Esophagus muscularis mucosa (tissue), 4 donors: Measurements from ENCODE around the gene VAX1. TPM values are rescaled to one million over a fixed set of nuclear protein-coding genes. Genes with fewer than 3 reads are reported as not detected.

ENCODE experiments used
- DNase-seq: peaks from one replicate; pipeline ENCODE4 v3.0.0-alpha.2; 2017; ENCODE audit errors: extremely low spot score
- H3K27ac ChIP-seq, 4 donors: fragments of 200-600 bp; sonication (generic); replicated peaks in 1 of 4; 1 replicate in 3 of 4; 2 replicates in 1 of 4; pipeline ENCODE4 v1.5.1; 2016 to 2019; ENCODE audit warnings: mild to moderate bottlenecking in 1 of 4
- H3K27me3 ChIP-seq, 4 donors: fragments of 200-600 bp; sonication (generic); one replicate each; pipeline versions ENCODE4 v1.5.1 to v1.6.0; 2016 to 2019
- H3K36me3 ChIP-seq, 4 donors: fragments of 200-600 bp; sonication (generic); one replicate each; pipeline ENCODE4 v1.5.1; 2016 to 2019
- H3K4me1 ChIP-seq, 4 donors: fragments of 200-600 bp; sonication (generic); one replicate each; pipeline ENCODE4 v1.5.1; 2016 to 2019
- H3K4me3 ChIP-seq, 4 donors: fragments of 200-600 bp; sonication (generic); 1 replicate in 2 of 4; 2 replicates in 2 of 4; pipeline ENCODE4 v1.5.1; 2016 to 2019; ENCODE audit warnings: mild to moderate bottlenecking in 4 of 4, moderate library complexity in 1 of 4
- H3K9me3 ChIP-seq, 4 donors: fragments of 200-600 bp; sonication (generic); 1 replicate in 3 of 4; 2 replicates in 1 of 4; pipeline ENCODE4 v1.5.1; 2016 to 2019
- EP300 ChIP-seq: sonication (generic); formaldehyde crosslinking; IDR thresholded peaks from one replicate; pipeline ENCODE4 v1.6.1; 2017; ENCODE audit warnings: antibody characterized with exemption
- POLR2A ChIP-seq: fragments of 450-650 bp; IDR thresholded peaks from one replicate; pipeline ENCODE4 v1.6.1; 2017; ENCODE audit warnings: antibody characterized with exemption, moderate library complexity, mild to moderate bottlenecking, low read depth
- POLR2AphosphoS5 ChIP-seq, 2 donors: sonication (generic); formaldehyde crosslinking; IDR thresholded peaks; one replicate each; pipeline ENCODE4 v1.6.1; 2017; ENCODE audit warnings: antibody characterized with exemption in 2 of 2
- WGBS: methylation state at CpG from one replicate; pipeline ENCODE4 v1.1.5; 2018; 5-methylcytosine and 5-hydroxymethylcytosine counted together
- intact Hi-C: fragments of 100-400 bp; cut with DNase I; formaldehyde crosslinking; loops from one replicate; pipeline ENCODE4 v1.15.1; 2023
- total RNA-seq, 4 donors: library from RNA; depleted of rRNA; stranded (reverse); fragments of >200 nt; gene quantifications; one replicate each; pipeline versions ENCODE4 v1.1.0 to v1.2.1, GENCODE V29; 2016
- TF ChIP-seq, protein P1 (sequence below), 3 experiments: fragments of 200-600 bp in 2 of 3; fragments of 450-650 bp in 1 of 3; sonication (generic) in 2 of 3; IDR thresholded peaks; one replicate each; pipeline ENCODE4 v1.5.1; 2017 to 2019; ENCODE audit warnings: antibody characterized with exemption in 3 of 3, mild to moderate bottlenecking in 2 of 3, moderate library complexity in 1 of 3

Gene VAX1
- total RNA-seq, 4 donors from 2014 or later: not detected

- peaks cover 0 to 97% (median 16%) of the 10 kb centered on the region in 4 donors for H3K27me3 ChIP-seq
- no peak for TF ChIP-seq POLR2A
- no peak for TF ChIP-seq EP300
- TF ChIP-seq, protein P1, sequence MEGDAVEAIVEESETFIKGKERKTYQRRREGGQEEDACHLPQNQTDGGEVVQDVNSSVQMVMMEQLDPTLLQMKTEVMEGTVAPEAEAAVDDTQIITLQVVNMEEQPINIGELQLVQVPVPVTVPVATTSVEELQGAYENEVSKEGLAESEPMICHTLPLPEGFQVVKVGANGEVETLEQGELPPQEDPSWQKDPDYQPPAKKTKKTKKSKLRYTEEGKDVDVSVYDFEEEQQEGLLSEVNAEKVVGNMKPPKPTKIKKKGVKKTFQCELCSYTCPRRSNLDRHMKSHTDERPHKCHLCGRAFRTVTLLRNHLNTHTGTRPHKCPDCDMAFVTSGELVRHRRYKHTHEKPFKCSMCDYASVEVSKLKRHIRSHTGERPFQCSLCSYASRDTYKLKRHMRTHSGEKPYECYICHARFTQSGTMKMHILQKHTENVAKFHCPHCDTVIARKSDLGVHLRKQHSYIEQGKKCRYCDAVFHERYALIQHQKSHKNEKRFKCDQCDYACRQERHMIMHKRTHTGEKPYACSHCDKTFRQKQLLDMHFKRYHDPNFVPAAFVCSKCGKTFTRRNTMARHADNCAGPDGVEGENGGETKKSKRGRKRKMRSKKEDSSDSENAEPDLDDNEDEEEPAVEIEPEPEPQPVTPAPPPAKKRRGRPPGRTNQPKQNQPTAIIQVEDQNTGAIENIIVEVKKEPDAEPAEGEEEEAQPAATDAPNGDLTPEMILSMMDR (IDR thresholded peaks at IDR 0.05): no peak
- TF ChIP-seq POLR2AphosphoS5 (IDR thresholded peaks at IDR 0.05): no peak
Measured at GRCh38 chr10:117145019-117145418, 6.9 kb upstream of the VAX1 start.

GRCh38 chr10:117143103-117143823 lies 5.2 kb upstream of the VAX1 start:
- TF ChIP-seq, protein P1 (IDR thresholded peaks at IDR 0.05): no peak
- TF ChIP-seq POLR2AphosphoS5 (IDR thresholded peaks at IDR 0.05) (no peak), POLR2A (no peak), EP300 (no peak)
- WGBS: 62% methylated on average over 5 of the region's 5 CpGs
- Histone ChIP-seq H3K27ac (no peak overlapping the region), H3K4me1 (peaks cover 2 to 26% (median 16%) of the 10 kb centered on the region in 4 donors), H3K9me3 (peaks cover 0 to 16% (median 10%) of the 10 kb centered on the region in 4 donors), H3K27me3 (peaks cover 0 to 98% (median 32%) of the 10 kb centered on the region in 4 donors), H3K36me3 (no peaks in the 10 kb centered on the region), H3K4me3 (no peak overlapping the region)
- DNase-seq: no peak
- intact Hi-C loops: no loop called here

More at GRCh38 chr10:117145019-117145418, 6.9 kb upstream of the VAX1 start:
- Histone ChIP-seq H3K4me1 (peaks cover 0 to 8% (median 0%) of the 10 kb centered on the region in 4 donors), H3K9me3 (peaks cover 0 to 16% (median 10%) of the 10 kb centered on the region in 4 donors), H3K4me3 (no peak overlapping the region), H3K36me3 (no peaks in the 10 kb centered on the region), H3K27ac (no peak overlapping the region)
- intact Hi-C loops: no loop called here
- no peak for DNase-seq
- 68% methylated on average over 4 of the region's 4 CpGs for WGBS

- 3% methylated on average over 14 of the region's 23 CpGs for WGBS
- peaks cover 17 to 45% (median 36%) of the 10 kb centered on the region in 4 donors for H3K4me1 ChIP-seq
- no peak overlapping the region for H3K4me3 ChIP-seq
- TF ChIP-seq, protein P1 (IDR thresholded peaks at IDR 0.05): no peak
- TF ChIP-seq POLR2A (no peak), POLR2AphosphoS5 (IDR thresholded peaks at IDR 0.05) (no peak), EP300 (no peak)
- no peak for DNase-seq
- intact Hi-C loops: no loop called here
- H3K27ac ChIP-seq: no peak overlapping the region
- peaks cover 0 to 15% (median 10%) of the 10 kb centered on the region in 4 donors for H3K9me3 ChIP-seq
- peaks cover 0 to 99% (median 57%) of the 10 kb centered on the region in 4 donors for H3K27me3 ChIP-seq
- no peaks in the 10 kb centered on the region for H3K36me3 ChIP-seq
Measured at GRCh38 chr10:117140525-117140902, 2.4 kb upstream of the VAX1 start.

DNA sequence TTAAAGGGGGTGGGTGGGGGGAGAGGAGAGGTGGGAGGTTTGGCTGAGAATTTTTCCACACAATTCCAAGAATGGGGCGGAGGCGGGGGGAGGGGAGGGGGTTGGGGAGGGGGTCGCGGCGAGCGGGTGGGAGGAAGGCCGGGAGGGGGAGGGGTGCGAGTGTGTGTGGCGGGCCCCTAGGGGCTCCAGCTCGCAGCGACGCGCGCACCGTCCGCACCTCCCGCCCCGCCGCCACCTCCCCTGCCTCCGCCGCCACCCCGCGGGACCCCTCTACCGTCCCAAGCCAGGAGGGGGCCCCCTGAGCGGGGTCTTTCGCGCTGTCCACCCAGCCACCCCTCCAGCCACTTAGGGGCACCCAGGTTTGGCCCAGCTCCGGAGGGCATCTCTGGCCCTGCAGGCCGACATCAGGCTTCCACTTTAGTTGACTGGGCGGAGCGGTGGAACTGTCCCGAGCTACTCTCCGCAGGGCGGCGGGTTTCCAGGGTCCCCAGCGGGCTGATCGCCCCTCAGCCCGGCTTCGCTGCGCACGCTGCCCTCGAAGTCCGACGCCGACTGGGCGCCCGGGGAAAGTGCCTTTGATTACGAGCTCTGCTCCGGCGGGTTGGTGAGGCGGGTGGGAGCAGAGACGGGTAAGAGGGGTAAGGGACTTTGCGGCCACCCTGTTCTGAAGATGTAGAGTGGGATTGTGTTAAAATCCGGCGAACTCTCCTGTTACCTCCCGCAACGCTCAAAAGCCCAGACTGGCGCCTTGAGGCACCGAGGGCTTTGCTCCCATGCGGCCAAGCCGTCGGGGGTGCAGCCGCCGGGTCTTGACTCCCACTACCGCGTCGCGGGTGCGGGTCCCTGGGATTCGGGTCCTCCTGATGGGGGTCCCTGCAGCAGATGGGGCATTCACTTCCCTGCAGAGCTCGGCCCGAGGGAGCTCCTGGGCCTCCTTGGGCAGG lies 1.8 kb upstream of the VAX1 start:
- peaks cover 0 to 100% (median 63%) of the 10 kb centered on the region in 4 donors for H3K27me3 ChIP-seq

More for the DNA sequence above, 1.8 kb upstream of the VAX1 start:
- Histone ChIP-seq H3K9me3 (peaks cover 0 to 8% (median 5%) of the 10 kb centered on the region in 4 donors), H3K36me3 (no peaks in the 10 kb centered on the region), H3K4me1 (peaks cover 17 to 45% (median 37%) of the 10 kb centered on the region in 4 donors), H3K4me3 (no peak overlapping the region), H3K27ac (no peak overlapping the region)
- intact Hi-C loops: no loop called here
- TF ChIP-seq, protein P1 (IDR thresholded peaks at IDR 0.05): no peak
- no peak for TF ChIP-seq POLR2A
- no peak for TF ChIP-seq POLR2AphosphoS5 (IDR thresholded peaks at IDR 0.05)
- TF ChIP-seq EP300: no peak
- 4% methylated on average over 25 of the region's 72 CpGs for WGBS
- DNase-seq: no peak
